SK-N-SH treated with all-trans-retinoic acid at 6 μM for 48 hours (cell line): ENCODE results near the gene RHCG.

Experiments
- ATAC-seq: fragments of 200-7000 bp; cut with Tn5 transposase; 3 replicates; pipeline ENCODE4 v1.9.1; 2020; ENCODE audit warnings: mild to moderate bottlenecking, moderate library complexity
- BACH2 ChIP-seq: fragments of 250-450 bp; sonication (Bioruptor Pico); IDR thresholded peaks from 2 replicates; pipeline ENCODE4 v1.9.0; 2021; ENCODE audit warnings: mild to moderate bottlenecking, borderline replicate concordance
- CSDC2 ChIP-seq: fragments of 250-450 bp; sonication (Bioruptor Pico); IDR thresholded peaks from 2 replicates; pipeline ENCODE4 v1.5.0; 2020; ENCODE audit warnings: mild to moderate bottlenecking, moderate library complexity
- ESRRG ChIP-seq: fragments of 250-450 bp; sonication (Bioruptor Pico); IDR thresholded peaks from 2 replicates; pipeline ENCODE4 v1.6.1; 2021; ENCODE audit warnings: mild to moderate bottlenecking
- GLIS3 ChIP-seq: fragments of 250-450 bp; sonication (Bioruptor Pico); IDR thresholded peaks from 2 replicates; pipeline ENCODE4 v1.5.0; 2020; ENCODE audit warnings: mild to moderate bottlenecking, moderate library complexity
- OSR1 ChIP-seq: fragments of 250-450 bp; sonication (Bioruptor Pico); IDR thresholded peaks from 2 replicates; pipeline ENCODE4 v1.8.0; 2022; ENCODE audit warnings: moderate library complexity, mild to moderate bottlenecking, inconsistent platforms
- TOX ChIP-seq: fragments of 250-450 bp; sonication (Bioruptor Pico); IDR thresholded peaks from 2 replicates; pipeline ENCODE4 v1.8.0; 2021; ENCODE audit warnings: mild to moderate bottlenecking, moderate library complexity, borderline replicate concordance
- ZC3H10 ChIP-seq: fragments of 250-450 bp; sonication (Bioruptor Pico); IDR thresholded peaks from 2 replicates; pipeline ENCODE4 v1.5.1; 2021; ENCODE audit warnings: mild to moderate bottlenecking, moderate library complexity
- ZFP3 ChIP-seq: fragments of 250-450 bp; sonication (Bioruptor Pico); IDR thresholded peaks from 2 replicates; pipeline ENCODE4 v1.5.0; 2020; ENCODE audit warnings: mild to moderate bottlenecking, moderate library complexity
- ZNF565 ChIP-seq: fragments of 450-650 bp; formaldehyde crosslinking; conservative IDR thresholded peaks from 2 replicates; pipeline ENCODE4 v1.5.0; 2020; ENCODE audit warnings: low read depth, mild to moderate bottlenecking, moderate library complexity
- TF ChIP-seq, protein P1 (sequence below): fragments of 250-450 bp; sonication (Bioruptor Pico); IDR thresholded peaks from 2 replicates; pipeline ENCODE4 v1.5.1; 2020; ENCODE audit warnings: low read depth, mild to moderate bottlenecking, moderate library complexity
- TF ChIP-seq, protein P2 (sequence below): fragments of 250-450 bp; sonication (Bioruptor Pico); IDR thresholded peaks from 2 replicates; pipeline ENCODE4 v1.5.0; 2020; ENCODE audit warnings: mild to moderate bottlenecking, moderate library complexity
- TF ChIP-seq, protein P3 (sequence below): fragments of 250-450 bp; sonication (Bioruptor Pico); IDR thresholded peaks from 2 replicates; pipeline ENCODE4 v1.5.1; 2021; ENCODE audit warnings: mild to moderate bottlenecking, moderate library complexity
- TF ChIP-seq, protein P4 (sequence below): fragments of 250-450 bp; sonication (Bioruptor Pico); IDR thresholded peaks from 2 replicates; pipeline ENCODE4 v1.8.0; 2020; ENCODE audit warnings: mild to moderate bottlenecking, moderate library complexity, borderline replicate concordance
- TF ChIP-seq, protein P5 (sequence below): fragments of 250-450 bp; sonication (Bioruptor Pico); IDR thresholded peaks from 2 replicates; pipeline ENCODE4 v1.8.0; 2021; ENCODE audit warnings: low read depth, mild to moderate bottlenecking, moderate library complexity, borderline replicate concordance

RHCG gene

DNA sequence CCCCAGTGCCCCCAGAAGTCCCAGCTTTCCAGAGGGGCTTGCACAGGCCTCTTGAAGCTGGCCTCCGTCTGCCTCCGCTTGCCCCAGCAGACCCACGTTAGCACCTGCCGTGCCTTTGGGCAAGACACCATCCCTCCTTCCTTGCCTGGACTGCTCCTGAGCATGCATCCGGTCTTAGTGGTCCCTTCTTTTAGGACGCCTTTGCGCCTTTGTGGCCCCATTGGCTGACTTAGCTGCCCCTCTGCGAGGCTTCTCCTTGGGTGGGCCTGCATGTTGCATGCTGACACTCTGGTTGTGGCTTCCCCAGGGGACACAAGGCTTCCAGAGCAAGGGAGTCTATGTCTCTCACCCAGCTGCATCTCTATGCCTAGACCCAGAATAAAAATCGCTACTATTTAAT lies 56.6 kb downstream of the RHCG start:
- TF ChIP-seq TOX (CRISPR knock-in tag) (no peak), ZC3H10 (CRISPR knock-in tag) (no peak)
- TF ChIP-seq, protein P1, sequence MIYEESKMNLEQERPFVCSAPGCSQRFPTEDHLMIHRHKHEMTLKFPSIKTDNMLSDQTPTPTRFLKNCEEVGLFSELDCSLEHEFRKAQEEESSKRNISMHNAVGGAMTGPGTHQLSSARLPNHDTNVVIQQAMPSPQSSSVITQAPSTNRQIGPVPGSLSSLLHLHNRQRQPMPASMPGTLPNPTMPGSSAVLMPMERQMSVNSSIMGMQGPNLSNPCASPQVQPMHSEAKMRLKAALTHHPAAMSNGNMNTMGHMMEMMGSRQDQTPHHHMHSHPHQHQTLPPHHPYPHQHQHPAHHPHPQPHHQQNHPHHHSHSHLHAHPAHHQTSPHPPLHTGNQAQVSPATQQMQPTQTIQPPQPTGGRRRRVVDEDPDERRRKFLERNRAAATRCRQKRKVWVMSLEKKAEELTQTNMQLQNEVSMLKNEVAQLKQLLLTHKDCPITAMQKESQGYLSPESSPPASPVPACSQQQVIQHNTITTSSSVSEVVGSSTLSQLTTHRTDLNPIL (CRISPR knock-in tag), result no peak
- TF ChIP-seq, protein P2, sequence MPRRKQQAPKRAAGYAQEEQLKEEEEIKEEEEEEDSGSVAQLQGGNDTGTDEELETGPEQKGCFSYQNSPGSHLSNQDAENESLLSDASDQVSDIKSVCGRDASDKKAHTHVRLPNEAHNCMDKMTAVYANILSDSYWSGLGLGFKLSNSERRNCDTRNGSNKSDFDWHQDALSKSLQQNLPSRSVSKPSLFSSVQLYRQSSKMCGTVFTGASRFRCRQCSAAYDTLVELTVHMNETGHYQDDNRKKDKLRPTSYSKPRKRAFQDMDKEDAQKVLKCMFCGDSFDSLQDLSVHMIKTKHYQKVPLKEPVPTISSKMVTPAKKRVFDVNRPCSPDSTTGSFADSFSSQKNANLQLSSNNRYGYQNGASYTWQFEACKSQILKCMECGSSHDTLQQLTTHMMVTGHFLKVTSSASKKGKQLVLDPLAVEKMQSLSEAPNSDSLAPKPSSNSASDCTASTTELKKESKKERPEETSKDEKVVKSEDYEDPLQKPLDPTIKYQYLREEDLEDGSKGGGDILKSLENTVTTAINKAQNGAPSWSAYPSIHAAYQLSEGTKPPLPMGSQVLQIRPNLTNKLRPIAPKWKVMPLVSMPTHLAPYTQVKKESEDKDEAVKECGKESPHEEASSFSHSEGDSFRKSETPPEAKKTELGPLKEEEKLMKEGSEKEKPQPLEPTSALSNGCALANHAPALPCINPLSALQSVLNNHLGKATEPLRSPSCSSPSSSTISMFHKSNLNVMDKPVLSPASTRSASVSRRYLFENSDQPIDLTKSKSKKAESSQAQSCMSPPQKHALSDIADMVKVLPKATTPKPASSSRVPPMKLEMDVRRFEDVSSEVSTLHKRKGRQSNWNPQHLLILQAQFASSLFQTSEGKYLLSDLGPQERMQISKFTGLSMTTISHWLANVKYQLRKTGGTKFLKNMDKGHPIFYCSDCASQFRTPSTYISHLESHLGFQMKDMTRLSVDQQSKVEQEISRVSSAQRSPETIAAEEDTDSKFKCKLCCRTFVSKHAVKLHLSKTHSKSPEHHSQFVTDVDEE (CRISPR knock-in tag), result no peak
- TF ChIP-seq, protein P3, sequence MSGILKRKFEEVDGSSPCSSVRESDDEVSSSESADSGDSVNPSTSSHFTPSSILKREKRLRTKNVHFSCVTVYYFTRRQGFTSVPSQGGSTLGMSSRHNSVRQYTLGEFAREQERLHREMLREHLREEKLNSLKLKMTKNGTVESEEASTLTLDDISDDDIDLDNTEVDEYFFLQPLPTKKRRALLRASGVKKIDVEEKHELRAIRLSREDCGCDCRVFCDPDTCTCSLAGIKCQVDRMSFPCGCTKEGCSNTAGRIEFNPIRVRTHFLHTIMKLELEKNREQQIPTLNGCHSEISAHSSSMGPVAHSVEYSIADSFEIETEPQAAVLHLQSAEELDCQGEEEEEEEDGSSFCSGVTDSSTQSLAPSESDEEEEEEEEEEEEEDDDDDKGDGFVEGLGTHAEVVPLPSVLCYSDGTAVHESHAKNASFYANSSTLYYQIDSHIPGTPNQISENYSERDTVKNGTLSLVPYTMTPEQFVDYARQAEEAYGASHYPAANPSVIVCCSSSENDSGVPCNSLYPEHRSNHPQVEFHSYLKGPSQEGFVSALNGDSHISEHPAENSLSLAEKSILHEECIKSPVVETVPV, result no peak
- no peak for ATAC-seq

DNA sequence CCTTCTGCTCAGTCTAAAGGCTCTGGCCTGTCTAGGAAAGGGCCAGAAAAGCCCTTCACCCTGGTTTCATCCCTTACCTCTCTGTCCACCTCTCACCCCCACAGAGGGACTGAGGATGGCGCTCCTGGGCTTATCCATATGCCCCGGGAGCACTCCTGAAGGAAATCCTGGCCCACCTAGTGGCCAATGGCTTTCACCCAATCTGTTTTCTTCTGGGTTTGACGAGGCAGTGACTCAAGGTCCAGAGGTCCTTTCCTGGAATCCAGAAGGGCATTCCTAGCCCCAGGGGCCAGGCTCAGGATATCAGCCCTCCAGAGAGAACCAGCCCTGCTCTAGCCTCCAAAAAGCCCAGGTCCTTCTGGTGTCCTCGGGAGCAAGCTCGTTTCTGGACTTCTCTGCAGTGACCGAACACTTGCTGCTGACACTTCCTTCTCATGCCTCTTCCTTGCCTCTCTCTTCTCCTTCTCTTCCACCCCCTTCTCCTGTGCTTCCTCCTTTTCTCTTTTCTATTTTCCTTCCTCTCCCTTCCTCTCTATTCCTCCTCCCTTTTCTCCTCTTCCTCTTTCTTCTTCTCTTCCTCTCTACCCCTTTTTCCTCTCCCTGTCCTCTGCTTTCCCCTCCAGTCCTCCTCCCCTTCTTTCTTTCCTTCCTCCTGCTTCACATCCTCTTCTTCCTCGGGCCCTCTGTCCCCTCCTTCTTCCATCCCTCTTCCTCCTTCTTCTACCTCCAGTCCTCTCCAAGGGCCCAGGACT lies 59.6 kb downstream of the RHCG start:
- ATAC-seq, result no peak; the same call in 2 of the 3 replicates
- TF ChIP-seq, protein P4, sequence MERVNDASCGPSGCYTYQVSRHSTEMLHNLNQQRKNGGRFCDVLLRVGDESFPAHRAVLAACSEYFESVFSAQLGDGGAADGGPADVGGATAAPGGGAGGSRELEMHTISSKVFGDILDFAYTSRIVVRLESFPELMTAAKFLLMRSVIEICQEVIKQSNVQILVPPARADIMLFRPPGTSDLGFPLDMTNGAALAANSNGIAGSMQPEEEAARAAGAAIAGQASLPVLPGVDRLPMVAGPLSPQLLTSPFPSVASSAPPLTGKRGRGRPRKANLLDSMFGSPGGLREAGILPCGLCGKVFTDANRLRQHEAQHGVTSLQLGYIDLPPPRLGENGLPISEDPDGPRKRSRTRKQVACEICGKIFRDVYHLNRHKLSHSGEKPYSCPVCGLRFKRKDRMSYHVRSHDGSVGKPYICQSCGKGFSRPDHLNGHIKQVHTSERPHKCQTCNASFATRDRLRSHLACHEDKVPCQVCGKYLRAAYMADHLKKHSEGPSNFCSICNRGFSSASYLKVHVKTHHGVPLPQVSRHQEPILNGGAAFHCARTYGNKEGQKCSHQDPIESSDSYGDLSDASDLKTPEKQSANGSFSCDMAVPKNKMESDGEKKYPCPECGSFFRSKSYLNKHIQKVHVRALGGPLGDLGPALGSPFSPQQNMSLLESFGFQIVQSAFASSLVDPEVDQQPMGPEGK (CRISPR knock-in tag), result no peak
- TF ChIP-seq TOX (CRISPR knock-in tag), result no peak
- TF ChIP-seq ZFP3 (CRISPR knock-in tag), result no peak
- TF ChIP-seq OSR1, result no peak
- TF ChIP-seq CSDC2 (CRISPR knock-in tag), result no peak
- TF ChIP-seq ESRRG (CRISPR knock-in tag), result no peak
- no peak for TF ChIP-seq BACH2 (CRISPR knock-in tag)
- no peak for TF ChIP-seq ZNF565 (CRISPR knock-in tag)
- TF ChIP-seq, protein P2 (CRISPR knock-in tag), result no peak
- TF ChIP-seq ZC3H10 (CRISPR knock-in tag), result no peak
- TF ChIP-seq GLIS3 (CRISPR knock-in tag), result no peak
- TF ChIP-seq, all 23 proteins: peak for 0

DNA sequence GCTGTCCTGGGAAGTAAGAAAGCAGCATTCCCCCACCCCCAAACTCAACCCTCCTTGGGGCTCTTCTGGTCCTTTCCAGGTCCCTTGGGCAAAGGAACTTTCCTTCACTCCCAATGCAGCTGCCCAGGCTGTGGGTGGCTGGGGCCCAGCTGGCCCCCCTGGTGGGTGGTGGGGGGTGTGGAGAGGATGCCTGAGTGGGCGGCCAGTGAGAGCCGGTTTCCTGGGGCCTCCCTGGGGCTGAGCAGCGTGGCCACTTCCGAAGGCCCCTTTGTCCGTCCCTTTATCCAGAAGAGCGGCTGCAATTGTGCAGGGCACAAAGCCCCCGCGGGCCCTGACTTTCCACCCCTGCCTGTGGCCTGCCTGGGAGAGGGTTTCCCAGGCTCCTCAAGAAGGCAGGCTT lies 61.0 kb downstream of the RHCG start:
- TF ChIP-seq OSR1 (no peak), ZC3H10 (CRISPR knock-in tag) (no peak), BACH2 (CRISPR knock-in tag) (no peak), ZNF565 (CRISPR knock-in tag) (no peak)
- TF ChIP-seq, protein P5, sequence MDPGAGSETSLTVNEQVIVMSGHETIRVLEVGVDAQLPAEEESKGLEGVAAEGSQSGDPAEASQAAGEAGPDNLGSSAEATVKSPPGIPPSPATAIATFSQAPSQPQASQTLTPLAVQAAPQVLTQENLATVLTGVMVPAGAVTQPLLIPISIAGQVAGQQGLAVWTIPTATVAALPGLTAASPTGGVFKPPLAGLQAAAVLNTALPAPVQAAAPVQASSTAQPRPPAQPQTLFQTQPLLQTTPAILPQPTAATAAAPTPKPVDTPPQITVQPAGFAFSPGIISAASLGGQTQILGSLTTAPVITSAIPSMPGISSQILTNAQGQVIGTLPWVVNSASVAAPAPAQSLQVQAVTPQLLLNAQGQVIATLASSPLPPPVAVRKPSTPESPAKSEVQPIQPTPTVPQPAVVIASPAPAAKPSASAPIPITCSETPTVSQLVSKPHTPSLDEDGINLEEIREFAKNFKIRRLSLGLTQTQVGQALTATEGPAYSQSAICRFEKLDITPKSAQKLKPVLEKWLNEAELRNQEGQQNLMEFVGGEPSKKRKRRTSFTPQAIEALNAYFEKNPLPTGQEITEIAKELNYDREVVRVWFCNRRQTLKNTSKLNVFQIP (CRISPR knock-in tag), result no peak
- no peak for ATAC-seq
